ENCODE data around the gene CHRNA4.

Gene CHRNA4

DNA sequence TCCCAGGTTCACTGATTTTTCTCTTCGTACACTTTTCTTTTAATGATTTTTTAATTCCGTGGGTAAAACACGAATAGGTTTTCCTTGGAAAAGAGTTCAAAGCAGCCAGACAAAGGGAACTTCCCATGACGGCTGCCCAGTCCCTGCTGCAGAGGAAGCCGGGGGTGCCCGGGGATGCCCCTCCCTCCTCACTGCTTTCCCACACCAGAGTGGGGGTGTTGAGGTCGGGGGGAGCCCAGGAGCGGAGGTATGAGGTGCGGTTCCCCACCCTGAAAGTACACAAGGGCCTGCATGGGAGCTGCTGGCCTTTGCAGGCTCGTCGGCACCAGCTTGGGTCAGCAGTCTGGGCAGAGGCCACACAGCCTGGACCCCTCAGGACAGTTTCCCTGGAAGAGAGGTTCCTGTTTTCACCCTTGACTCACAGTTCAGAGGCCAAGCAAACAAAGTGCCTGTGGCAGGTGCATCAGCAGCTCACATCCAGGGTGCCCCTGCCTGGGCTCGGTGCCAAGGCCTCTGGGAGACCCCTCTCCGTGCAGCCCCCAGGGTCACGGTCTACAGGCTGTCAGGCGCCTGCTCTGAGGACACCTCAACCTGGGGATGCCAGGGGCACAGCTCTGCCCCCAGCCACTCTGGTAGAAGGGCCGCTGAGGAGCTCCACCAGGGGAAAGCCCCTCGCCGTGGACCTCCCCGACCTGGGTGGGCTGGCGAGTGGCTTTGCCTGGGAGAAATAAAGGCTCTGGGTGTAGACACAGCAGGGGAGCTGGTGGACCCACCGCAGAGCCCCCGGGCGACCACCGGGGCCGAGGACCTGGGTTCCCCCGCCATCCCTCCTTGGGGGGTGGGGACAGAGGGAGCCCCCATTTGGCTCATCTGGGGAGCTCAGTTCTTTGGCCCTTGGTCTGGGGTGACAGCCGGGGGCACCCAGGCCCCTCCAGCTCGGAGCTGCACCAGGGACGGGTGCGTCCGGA lies 15.4 kb upstream of the CHRNA4 start:
- DNase-seq: no peak

DNA sequence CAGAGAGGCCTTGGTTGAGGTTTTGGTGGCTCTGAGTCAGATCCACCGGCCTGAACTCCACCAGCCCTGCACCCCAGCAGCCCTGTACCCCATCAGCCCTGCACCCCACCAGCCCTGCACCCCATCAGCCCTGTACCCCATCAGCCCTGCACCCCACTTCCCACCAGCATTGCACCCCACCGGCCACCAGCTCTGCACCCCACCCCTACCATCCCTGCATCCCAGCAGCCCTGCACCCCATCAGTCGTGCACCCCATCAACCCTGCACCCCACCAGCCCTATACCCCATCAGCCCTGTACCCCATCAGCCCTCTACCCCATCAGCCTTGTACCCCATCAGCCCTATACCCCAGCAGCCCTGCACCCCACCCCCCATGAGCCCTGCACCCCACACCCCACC lies 14.3 kb upstream of the CHRNA4 start:
- DNase-seq: no peak

DNA sequence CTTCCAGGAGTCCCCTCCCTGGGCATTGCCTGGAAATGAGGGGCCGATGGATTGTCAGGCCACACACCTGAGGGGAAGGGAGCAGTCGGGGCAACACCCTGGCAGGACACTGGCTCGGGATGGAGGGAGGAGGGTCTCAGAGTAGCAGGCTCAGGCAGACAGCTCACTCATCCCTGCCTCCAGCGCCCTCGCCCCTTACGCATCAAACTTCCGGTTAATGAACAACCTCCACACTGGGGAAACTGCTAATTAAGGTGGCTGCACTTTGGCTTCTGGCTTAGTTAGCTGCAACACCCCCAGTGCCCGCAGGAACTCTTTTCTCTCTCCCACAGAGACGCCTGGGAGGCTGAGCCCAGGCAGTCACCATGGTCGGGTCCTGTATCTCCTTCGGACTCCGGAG lies 13.4 kb upstream of the CHRNA4 start:
- no peak for DNase-seq

DNA sequence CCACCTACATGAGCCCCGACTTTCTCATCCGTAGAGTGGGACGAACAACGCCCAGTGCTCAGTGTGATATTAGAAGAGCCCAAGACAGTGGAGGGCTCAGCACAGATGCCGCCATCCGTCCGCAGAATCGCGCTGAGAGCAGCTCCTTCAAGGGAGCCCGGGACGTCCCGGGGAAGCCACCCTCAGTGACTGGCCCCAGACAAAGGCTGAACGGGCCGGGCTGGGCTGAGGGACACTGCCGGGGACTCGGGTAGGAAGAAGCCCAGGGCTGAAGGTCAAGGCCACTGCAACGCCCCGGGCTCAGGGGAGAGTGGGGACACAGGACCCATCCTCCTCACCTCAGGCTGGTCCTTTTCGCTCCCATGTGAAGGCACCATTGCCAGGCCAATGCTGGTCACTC lies 12.8 kb upstream of the CHRNA4 start:
- DNase-seq: no peak

DNA sequence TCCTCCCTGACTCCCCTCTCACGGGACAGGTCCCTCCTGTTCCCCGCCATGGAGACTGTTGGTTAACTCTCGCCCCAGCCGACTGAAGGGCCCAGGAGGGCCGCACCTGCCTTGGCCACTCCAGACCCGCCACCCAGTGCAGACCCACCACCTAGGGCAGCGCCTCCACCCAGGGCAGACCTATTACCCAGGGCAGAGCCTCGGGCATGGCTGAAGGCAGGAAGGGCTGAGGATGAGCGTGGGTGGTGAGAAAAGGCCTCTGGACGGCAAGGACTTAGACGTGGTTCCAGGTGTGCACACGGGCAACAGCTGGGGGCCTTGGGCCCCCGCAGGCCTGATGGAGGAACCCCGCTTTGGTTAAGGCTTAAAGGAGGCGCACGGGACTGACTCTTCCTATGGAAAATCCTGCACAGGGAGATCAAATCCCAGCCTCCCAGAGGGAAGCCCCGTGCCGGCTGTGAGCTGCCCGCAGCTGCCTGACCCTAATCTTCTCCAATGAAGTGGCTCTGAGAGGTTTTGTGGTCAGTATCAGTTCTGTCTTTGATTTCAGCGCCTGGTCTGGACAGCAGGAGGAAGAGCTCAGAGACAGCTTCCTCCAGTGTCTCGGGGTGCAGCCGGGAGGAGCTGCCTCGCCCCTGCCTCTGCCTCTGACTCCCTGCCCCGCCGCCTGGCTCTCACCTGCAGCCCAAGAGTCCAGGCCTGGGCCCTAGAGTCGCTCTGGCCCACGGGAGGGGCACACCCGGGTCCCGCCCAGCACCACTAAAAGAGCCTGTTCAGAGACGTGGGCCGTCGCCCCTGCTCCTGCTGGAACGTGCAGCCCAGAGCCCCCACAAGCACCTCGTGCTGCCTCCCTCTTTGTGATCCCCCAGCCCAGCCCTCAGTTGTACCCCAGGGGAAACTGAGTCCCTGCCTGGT lies 12.1 kb upstream of the CHRNA4 start:
- peak; percentile 61 for DNase-seq

DNA sequence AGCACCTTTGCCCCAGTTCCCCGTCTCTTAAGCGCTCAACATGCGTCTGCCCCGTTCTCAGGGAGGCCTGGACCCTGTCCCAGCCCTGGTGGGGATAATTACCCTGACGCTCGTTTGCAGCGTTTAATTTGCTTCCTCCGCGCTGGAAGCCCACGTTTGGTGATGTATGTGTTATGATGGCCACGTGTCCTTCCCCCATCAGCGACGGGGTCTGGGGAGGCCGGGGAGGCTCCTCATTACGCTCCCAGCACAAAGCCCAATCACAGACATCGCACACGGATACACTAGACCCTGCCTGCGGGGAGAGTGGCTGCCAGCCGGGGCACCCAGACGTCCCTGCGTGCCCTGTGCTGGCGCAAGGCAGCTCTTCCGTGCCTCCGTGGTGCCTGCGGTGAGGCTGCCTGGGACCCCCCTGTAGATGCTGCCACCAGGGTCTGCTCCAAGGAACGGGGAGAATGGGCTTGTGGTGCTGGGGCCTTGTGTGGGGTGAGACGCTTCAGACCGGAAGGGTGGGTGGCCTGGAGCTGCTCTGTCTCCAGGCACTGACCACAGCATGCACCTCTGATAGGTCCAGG lies 10.2 kb upstream of the CHRNA4 start:
- DNase-seq: no peak

DNA sequence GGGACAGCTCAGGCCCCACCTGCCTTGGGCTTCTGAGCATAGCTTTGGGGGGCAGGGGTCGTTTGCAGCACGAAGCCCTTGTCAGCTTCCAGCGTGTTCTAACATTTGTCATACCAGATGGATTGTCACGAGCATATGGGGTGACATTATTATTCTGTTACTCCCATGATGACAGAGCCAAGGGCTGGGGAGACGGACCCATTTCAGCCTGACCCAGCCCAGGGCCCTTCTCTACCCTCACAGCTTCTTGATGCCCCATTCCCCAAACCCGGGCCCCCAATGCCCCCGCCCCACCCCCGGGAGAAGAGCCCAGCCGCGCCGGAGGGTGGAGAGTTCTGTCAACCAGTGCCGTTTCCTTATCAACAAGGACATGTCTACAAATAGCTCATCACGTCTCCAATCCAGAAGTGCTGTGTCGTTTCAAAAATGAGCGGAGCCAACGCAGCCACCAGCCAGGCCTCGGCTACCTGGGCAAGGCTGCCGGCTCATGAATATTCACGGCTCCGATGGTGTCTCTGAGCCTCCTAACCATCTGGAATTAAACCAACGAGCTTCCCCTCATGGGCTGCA lies 9.6 kb upstream of the CHRNA4 start:
- DNase-seq: no peak

DNA sequence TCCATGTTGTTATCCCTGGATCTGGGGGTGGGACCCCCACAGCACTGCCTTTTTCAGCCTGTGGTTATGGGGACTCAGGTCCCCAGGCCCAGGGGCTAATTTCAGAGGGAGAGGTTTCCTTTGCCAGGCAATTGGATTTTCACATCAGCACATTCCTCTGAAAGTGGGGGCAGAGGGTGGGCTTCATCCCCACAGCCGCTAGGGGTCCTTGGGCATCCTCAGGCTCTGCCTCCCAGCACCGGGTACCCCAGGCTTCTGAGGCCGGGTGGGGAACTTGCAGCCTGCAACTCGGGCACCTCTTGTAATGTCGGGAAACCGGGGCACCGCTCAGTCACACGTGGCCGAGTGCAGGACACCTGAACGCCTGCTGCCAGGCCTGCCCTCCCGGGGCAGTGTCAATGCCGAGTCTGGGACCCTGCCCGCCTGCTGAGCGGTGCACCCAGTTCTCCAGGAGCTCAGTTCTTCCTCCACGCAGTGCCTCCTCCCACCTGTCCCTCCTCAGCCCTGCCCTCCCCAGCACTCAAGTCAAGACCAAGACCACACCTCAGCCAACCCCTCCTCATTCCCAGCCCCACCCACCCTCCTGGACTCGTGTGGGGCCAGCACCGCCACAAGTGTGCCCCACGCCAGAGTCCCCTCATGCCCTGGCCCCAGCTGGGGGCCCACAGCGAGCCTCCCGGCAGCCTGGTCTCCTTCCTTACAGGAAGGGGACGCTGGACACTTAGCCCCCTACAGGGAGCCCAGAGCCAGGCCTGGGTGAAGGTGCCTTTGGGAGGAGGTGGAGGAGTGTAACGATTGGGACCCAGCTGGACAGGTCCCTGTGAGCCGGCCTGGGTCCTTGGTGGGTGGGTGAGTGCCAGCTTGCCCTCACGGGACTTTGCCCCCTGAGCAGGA lies 8.8 kb upstream of the CHRNA4 start:
- no peak for DNase-seq

DNA sequence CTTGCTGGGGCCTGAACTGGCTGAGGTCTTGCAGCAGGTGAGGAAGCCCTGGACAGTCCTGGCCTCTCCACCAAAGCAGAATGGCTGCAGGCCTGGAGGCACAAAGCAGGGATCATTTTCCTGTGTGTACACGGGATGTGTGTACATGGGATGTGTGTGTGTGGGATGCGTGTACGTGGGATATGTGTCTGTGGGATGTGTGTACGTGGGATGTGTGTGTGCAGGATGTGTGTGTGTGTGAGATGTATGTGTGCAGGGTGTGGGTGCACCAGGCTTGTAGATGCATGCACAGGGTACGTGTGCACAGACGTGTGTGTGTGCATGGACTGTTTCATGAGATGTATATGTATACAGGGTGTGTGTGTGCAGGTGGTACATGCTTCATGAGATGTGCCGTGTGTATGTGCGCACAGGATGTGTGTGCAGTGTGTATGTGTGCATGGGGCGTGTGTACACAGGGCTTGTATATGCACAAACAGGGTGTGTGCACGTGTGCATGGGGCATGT lies 7.9 kb upstream of the CHRNA4 start:
- DNase-seq: no peak

DNA sequence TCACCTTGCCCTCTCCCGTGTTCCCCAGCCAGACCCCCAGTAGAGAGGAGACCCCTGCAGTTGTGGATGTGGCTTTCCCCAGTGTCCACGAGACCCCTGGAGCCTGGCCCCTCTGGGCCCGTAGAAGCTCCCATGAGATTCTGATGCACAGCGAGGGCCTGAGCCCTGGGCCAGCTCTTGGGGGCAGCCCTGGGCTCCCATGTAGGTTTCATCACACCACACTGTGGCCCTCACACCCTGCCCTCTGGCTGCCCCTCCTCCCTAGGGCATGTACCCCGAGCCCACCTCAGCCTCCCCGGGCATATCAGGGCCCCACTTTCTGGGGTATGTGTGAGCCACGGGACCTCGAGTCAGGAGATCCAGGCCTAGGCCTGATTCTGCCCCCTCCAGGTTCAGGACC lies 7.0 kb upstream of the CHRNA4 start:
- no peak for DNase-seq

DNA sequence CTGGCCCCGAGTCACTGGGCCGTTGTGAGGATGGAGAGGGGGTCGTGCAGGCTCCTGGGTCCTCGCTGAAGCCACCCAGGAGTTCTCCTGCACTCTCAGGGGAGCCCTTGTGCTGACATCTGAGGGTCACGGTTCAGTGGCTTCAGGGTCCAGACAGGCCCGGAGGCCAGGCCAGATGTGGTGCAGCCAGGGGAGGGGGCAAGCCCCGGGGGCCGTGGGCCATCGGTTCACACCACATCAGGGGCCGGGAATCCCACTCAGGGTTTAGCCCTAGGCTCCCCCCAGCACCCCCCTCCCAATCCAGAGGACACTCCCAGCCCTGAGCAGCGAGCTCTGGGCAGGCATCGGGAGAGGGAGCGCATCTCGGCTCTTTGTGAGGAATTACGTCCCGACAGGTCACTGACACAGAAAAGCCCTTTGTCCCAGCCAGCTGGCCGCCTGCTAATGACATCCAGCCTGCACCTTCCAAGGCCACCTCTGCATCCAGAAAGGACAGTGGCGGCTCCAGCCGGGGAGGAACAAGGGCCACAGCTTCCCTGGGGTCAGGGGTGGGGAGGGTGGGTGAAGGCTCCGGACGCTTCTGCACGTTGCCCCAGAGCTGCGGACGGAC lies 6.4 kb upstream of the CHRNA4 start:
- no peak for DNase-seq

DNA sequence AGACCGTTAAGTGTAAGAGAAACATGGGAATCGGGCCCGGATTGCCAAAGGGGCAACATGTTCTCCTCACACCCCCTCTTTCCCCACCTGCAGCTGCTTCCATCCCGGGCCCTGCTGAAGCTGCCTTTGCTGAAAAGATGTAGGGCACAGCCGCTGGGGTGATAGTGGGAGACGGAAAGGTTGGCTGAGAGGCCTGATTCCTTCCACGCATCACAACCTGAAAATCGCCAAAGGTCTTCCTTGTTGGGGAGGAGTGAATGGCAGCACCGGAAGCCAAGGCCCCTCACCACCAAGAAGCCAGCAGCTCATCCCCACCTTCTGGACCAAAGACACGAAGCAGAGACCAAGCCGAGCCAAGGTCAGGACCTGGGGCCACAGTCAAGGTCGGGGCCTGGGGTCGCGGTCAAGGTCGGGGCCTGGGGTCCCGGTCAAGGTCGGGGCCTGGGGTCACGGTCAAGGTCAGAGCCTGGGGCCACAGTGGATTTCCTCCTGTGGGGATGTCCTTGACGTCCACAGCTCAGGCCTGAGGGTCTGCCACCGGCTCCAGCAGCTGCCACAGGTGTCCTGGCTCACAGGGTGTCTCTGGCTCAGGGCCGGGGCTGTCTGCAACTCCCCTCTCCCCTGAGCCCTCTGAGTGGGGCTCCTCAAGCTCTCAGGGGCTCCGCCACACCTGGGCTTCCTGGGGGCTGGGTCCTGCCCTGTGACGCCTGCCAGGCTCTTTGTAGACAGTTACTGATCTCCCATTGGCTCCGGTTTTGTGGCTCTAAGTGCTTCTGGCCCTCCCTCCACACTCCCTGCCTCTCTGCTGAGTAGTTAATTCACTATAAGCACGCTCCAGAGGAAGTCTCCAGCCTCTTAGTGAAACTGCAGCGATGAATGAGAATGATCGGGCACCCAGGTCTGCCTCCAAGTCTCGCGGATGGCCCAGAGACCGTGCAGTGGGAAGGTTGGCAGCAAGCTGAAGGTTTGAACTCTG lies 5.5 kb upstream of the CHRNA4 start:
- DNase-seq: no peak

DNA sequence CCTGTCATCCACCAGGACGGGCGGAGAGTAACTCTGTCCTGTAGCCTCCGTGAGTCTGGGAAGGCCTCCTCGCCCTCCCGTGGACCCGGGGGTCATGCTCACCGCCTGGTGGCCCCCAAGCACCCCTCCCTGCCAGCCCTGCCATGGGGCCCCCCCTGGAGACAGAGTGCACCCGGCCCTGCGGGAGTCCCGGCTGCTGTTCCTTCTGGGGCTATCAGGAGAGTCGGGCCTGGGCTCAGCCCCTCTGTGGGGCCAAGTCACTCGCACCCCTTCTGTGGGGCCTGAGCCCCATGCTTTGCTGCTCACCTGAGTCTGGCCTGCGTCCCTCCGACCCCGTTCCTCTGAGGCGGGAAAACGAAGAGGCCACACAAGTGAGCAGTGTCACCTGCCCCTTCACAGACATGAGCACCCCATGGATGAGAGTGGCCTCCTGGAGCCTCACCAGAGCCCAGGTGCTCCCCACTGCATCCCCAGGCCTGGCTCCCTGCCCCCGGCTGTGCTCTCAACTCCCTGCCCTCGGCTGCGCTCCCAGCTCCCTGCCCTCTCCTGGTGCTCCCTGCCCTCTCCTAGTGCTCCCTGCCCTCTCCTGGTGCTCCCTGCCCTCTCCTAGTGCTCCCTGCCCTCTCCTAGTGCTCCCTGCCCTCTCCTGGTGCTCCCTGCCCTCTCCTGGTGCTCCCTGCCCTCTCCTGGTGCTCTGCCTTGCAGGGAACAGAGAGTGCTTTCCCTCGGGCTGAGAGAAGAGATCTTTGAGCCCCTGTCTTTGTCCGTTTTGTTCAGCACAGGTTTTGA lies 4.6 kb upstream of the CHRNA4 start:
- DNase-seq: no peak

DNA sequence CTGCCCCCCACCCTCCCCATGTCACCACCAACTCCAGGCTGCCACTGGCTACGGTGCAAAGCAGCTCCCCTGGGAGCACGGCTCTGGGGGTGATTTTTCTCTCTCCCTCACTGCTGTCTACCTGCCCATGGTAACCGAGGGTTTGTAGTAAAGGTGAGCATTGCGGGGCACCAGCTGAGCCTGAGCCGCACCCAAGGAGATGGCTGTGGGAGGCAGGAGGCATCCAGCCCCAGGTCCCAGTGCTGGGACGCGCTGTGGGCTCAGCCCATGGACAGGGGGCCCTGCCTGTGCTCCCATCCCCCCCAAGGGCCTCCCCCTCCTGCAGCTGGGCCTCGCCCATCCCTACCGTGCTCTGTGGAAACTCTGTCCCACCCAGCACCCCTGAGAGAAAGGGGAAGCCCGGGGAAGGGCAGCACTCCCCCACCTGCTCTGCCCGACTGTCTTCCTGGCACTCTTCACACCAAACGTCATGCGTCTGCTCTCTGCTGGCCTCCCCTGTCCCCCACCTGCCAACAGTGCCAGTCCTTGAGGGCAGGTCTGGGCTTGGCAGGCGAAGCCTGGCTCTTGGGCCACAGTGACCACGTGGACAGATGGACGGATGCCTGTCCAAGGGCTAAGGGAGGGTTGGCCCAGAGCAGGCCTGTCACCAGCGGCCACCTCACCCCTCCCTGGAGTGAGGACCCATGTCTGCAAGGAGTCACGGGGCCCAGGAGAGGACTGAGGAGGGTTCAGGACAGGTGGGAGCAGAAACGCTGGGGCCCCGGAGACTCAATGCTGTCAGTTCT lies 3.8 kb upstream of the CHRNA4 start:
- DNase-seq: no peak

DNA sequence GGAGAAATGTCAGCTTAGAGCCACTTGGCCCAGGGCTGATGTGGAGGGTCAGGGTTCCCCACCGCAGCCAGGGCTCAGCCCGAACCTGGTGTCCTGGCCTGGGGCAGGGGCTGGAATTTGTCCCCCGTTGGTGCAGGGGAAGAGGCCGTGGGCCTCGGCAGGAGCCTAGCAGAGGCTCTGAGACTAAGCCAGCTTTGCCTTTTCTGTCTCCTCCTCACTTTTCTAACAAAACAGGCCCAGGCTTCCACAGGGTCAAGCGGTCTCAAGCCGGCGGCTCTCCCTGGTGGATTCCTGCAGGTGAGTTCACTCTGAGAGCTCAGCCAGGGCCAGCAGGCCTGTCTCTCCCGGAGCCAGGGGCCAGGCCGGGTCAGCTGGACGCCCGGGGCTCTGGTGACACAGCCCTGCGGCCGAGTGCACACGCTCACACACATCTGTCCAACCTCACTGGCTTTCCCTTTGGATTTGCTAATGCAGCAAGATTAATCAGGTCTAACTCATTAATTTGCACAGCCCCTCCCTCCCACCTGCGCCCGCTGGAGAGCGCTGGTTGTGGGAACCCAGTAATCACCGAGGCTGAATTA lies 2.9 kb upstream of the CHRNA4 start:
- no peak for DNase-seq

DNA sequence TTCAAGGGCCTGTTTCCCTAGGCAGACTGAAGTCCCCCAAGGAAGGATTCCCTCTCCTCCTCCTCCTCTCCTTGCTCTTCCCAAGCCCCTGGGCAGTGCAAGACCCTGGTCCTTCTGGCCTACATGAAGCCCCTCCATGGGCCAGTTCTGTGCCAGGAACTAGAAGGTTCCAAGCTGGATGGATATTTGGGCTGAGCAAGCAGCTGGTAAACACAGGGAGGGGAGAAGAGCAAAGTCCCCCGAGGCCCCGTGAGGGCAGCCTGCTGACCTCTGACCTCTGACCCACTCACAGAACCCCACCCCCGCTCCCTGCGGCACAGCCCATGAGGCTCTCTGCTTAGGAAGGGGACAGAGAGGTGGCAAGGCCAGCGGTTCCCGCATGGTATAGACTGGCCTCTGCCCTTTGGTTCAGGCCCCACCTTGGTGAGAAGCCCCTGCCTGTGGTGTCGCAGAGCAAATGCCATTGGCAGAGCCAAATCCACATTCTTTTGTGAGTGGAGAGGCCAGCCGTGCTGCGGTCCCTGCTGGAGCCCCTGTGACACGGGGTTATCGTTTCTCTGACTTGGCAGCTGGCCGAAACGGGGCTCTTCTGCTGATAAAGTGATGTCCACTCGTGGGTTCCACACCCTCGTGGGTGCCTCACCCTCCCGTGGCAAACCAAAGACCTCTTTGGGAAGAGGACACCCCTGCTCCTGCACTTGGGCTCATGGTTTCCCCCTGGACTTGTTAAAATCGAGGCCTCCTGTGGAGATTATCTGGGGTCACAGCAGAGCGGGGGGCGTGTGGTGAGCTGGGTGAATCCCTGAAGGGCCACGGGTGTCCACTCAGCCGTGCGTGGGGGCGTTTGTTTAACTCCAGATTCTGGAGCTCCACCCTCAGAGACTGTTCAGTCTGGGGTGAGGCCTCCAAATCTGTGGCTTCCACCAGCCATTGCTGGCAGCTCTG lies 2.1 kb upstream of the CHRNA4 start:
- DNase-seq: no peak
